Stimulated activated CD4-positive, alpha-beta T cell treated with anti-CD3 and anti-CD28 coated beads, TNF-alpha, amount 100 ng/mL, for 4 hours (primary cell): ENCODE results near the gene CT55.
"Not testable (repeated sequence)": the region's sequence is repeated elsewhere in the genome, so short reads cannot be mapped to it uniquely, and the experiment has no call there.

Source experiments
- DNase-seq, 3 experiments: peaks; one replicate each; pipeline ENCODE4 v3.0.0-alpha.2; 2020; ENCODE audit warnings: low read depth in 3 of 3

CT55 gene

GRCh38 chrX:135170877-135171519 is at the start of gene CT55:
Gene CT55, minus strand, starts transcription at chrX:135171398. Its CDS starts 227 bp downstream, at chrX:135171171.
- no peak for DNase-seq

GRCh38 chrX:135213200-135213844 is 42.1 kb upstream of the CT55 start:
- no peak for DNase-seq

GRCh38 chrX:135206427-135206826 is 35.2 kb upstream of the CT55 start:
- DNase-seq: not testable (repeated sequence)

GRCh38 chrX:135200297-135200696 is 29.1 kb upstream of the CT55 start:
- DNase-seq: no peak

- no peak for DNase-seq
These were observed 23.5 kb upstream of the CT55 start for GRCh38 chrX:135194684-135195083.

GRCh38 chrX:135193740-135194139 is 22.5 kb upstream of the CT55 start:
- DNase-seq: no peak

- no peak for DNase-seq
These were observed 20.6 kb upstream of the CT55 start for GRCh38 chrX:135191838-135192237.

- DNase-seq: peak in 1 of 3 experiments; percentile 15
These were observed 14.7 kb upstream of the CT55 start for GRCh38 chrX:135185795-135186443.

- no peak for DNase-seq
These were observed 7.4 kb upstream of the CT55 start for GRCh38 chrX:135178636-135179035.

GRCh38 chrX:135170468-135170867 is 730 bp downstream of the CT55 start:
- no peak for DNase-seq

- DNase-seq: not testable (repeated sequence)
These were observed 1.7 kb downstream of the CT55 start for GRCh38 chrX:135169534-135169933.

GRCh38 chrX:135168486-135168885 is 2.7 kb downstream of the CT55 start:
- no peak for DNase-seq

GRCh38 chrX:135154688-135155087 is 16.5 kb downstream of the CT55 start:
- DNase-seq: not testable (repeated sequence)

GRCh38 chrX:135126145-135126544 is 45.1 kb downstream of the CT55 start:
- not testable (repeated sequence) for DNase-seq

- not testable (repeated sequence) for DNase-seq
These were observed 51.1 kb downstream of the CT55 start, which contains the start of gene ETDB for GRCh38 chrX:135120056-135120576. Gene ETDB, minus strand, starts transcription at chrX:135120526. Its CDS starts 1,265 bp downstream, at chrX:135119261.

- not testable (repeated sequence) for DNase-seq
These were observed 55.1 kb downstream of the CT55 start for GRCh38 chrX:135116064-135116463.

GRCh38 chrX:135114392-135114791 is 56.8 kb downstream of the CT55 start:
- no peak for DNase-seq

GRCh38 chrX:135112743-135113142 is 58.5 kb downstream of the CT55 start:
- DNase-seq: no peak

GRCh38 chrX:135112096-135112729 is 59.0 kb downstream of the CT55 start:
- DNase-seq: no peak

GRCh38 chrX:135109554-135109953 is 61.6 kb downstream of the CT55 start:
- no peak for DNase-seq
